Activated T-cell treated with anti-CD3 and anti-CD28 coated beads for 24 hours (primary cell): Measurements from ENCODE around the gene NEK1.

Experiments
- DNase-seq: peaks from one replicate; pipeline ENCODE4 v3.0.0-alpha.2; 2020; ENCODE audit warnings: low read depth

The NEK1 gene

GRCh38 chr4:169417629-169418282 is 194.6 kb downstream of the NEK1 start:
- DNase-seq: no peak

GRCh38 chr4:169416997-169417396 is 195.4 kb downstream of the NEK1 start:
- no peak for DNase-seq

GRCh38 chr4:169416461-169416860 is 195.9 kb downstream of the NEK1 start:
- no peak for DNase-seq

GRCh38 chr4:169414913-169415312 is 197.5 kb downstream of the NEK1 start:
- no peak for DNase-seq

GRCh38 chr4:169412046-169412445 is 200.3 kb downstream of the NEK1 start:
- no peak for DNase-seq

- peak; percentile 16 for DNase-seq
Measured at GRCh38 chr4:169410839-169411770, 201.3 kb downstream of the NEK1 start.

GRCh38 chr4:169407217-169407845 is 205.1 kb downstream of the NEK1 start:
- DNase-seq: no peak

GRCh38 chr4:169404960-169405359 is 207.4 kb downstream of the NEK1 start:
- DNase-seq: no peak

GRCh38 chr4:169400832-169401231 is 211.6 kb downstream of the NEK1 start:
- DNase-seq: no peak

GRCh38 chr4:169399976-169400767 is 212.2 kb downstream of the NEK1 start:
- DNase-seq: no peak

- no peak for DNase-seq
Measured at GRCh38 chr4:169398316-169398715, 214.1 kb downstream of the NEK1 start.

- no peak for DNase-seq
Measured at GRCh38 chr4:169397762-169398161, 214.6 kb downstream of the NEK1 start.

- DNase-seq: no peak
Measured at GRCh38 chr4:169385376-169385775, 227.0 kb downstream of the NEK1 start.

GRCh38 chr4:169384779-169385178 is 227.6 kb downstream of the NEK1 start:
- DNase-seq: no peak

- no peak for DNase-seq
Measured at GRCh38 chr4:169383724-169384123, 228.7 kb downstream of the NEK1 start.

GRCh38 chr4:169379688-169380087 is 232.7 kb downstream of the NEK1 start:
- DNase-seq: no peak

GRCh38 chr4:169377367-169377766 is 235.0 kb downstream of the NEK1 start:
- no peak for DNase-seq

GRCh38 chr4:169376421-169376820 is 236.0 kb downstream of the NEK1 start:
- DNase-seq: no peak

- DNase-seq: no peak
Measured at GRCh38 chr4:169372791-169373190, 239.6 kb downstream of the NEK1 start.

GRCh38 chr4:169369634-169370033 is 242.7 kb downstream of the NEK1 start:
- DNase-seq: no peak

GRCh38 chr4:169367826-169368225 is 244.6 kb downstream of the NEK1 start:
- DNase-seq: no peak

- DNase-seq: no peak
Measured at GRCh38 chr4:169366821-169367220, 245.6 kb downstream of the NEK1 start.
